Measurements from ENCODE around the gene C1QL4. TPM values are rescaled to one million over a fixed set of nuclear protein-coding genes. Genes with fewer than 3 reads are reported as not detected.
"Not testable (repeated sequence)": the region's sequence is repeated elsewhere in the genome, so short reads cannot be mapped to it uniquely, and the experiment has no call there.

C1QL4 gene
- total and polyA plus RNA-seq, 2 donors, result not detected

- Histone ChIP-seq H3K27ac (ENCODE audit: low read depth) (no peak within 1 kb of the TSS), H3K4me3 (ENCODE audit: low read depth, low read length) (no peak within 1 kb of the TSS), H3K4me1 (ENCODE audit: insufficient read depth) (peaks cover 3% of the 10 kb centered on the region), H3K36me3 (ENCODE audit: insufficient read depth) (no peaks in the 10 kb centered on the region)
- WGBS, result 13% methylated on average over 82 of the region's 82 CpGs
- DNase-seq (ENCODE audit: extremely low spot score), result no peak
Observed at GRCh38 chr12:49295082-49295936, 41.7 kb downstream of the C1QL4 start, which contains the start of gene PRPH. TSS of gene PRPH (plus strand) at chr12:49295147. CDS start at chr12:49295201, 54 bp downstream.

- DNase-seq (ENCODE audit: extremely low spot score), result no peak
- no peaks in the 10 kb centered on the region for H3K36me3 ChIP-seq (ENCODE audit: insufficient read depth)
- H3K4me1 ChIP-seq (ENCODE audit: insufficient read depth), result peaks cover 3% of the 10 kb centered on the region
- WGBS, result 57% methylated on average over 5 of the region's 5 CpGs
- H3K4me3 ChIP-seq (ENCODE audit: low read depth, low read length), result no peak overlapping the region
- H3K27ac ChIP-seq (ENCODE audit: low read depth), result no peak overlapping the region
Observed at GRCh38 chr12:49294804-49295081, 42.2 kb downstream of the C1QL4 start.

- Histone ChIP-seq H3K36me3 (ENCODE audit: insufficient read depth) (no peaks in the 10 kb centered on the region), H3K27ac (ENCODE audit: low read depth) (no peak overlapping the region), H3K4me3 (ENCODE audit: low read depth, low read length) (no peak overlapping the region), H3K4me1 (ENCODE audit: insufficient read depth) (peaks cover 3% of the 10 kb centered on the region)
- 79% methylated on average over 8 of the region's 8 CpGs for WGBS
- no peak for DNase-seq (ENCODE audit: extremely low spot score)
Observed at GRCh38 chr12:49294086-49294803, 42.7 kb downstream of the C1QL4 start.

GRCh38 chr12:49293056-49293956, 43.7 kb downstream of the C1QL4 start:
- Histone ChIP-seq H3K4me1 (ENCODE audit: insufficient read depth) (peaks cover 3% of the 10 kb centered on the region), H3K4me3 (ENCODE audit: low read depth, low read length) (no peak overlapping the region), H3K36me3 (ENCODE audit: insufficient read depth) (no peaks in the 10 kb centered on the region), H3K27ac (ENCODE audit: low read depth) (no peak overlapping the region)
- no peak for DNase-seq (ENCODE audit: extremely low spot score)
- 24% methylated on average over 18 of the region's 18 CpGs for WGBS

GRCh38 chr12:49292729-49293055, 44.3 kb downstream of the C1QL4 start:
- no peak for DNase-seq (ENCODE audit: extremely low spot score)
- H3K4me3 ChIP-seq (ENCODE audit: low read depth, low read length), result no peak overlapping the region
- 65% methylated on average over 7 of the region's 7 CpGs for WGBS

GRCh38 chr12:49288922-49289555, 47.9 kb downstream of the C1QL4 start:
- H3K4me3 ChIP-seq (ENCODE audit: low read depth, low read length), result no peak overlapping the region
- no peak overlapping the region for H3K27ac ChIP-seq (ENCODE audit: low read depth)
- WGBS, result 83% methylated on average over 9 of the region's 9 CpGs
- H3K36me3 ChIP-seq (ENCODE audit: insufficient read depth), result no peaks in the 10 kb centered on the region
- no peaks in the 10 kb centered on the region for H3K4me1 ChIP-seq (ENCODE audit: insufficient read depth)
- no peak for DNase-seq (ENCODE audit: extremely low spot score)

More at GRCh38 chr12:49292729-49293055, 44.3 kb downstream of the C1QL4 start:
- Histone ChIP-seq H3K36me3 (ENCODE audit: insufficient read depth) (no peaks in the 10 kb centered on the region), H3K27ac (ENCODE audit: low read depth) (no peak overlapping the region), H3K4me1 (ENCODE audit: insufficient read depth) (peaks cover 3% of the 10 kb centered on the region)

GRCh38 chr12:49288412-49288853, 48.6 kb downstream of the C1QL4 start:
- no peaks in the 10 kb centered on the region for H3K4me1 ChIP-seq (ENCODE audit: insufficient read depth)
- WGBS, result 10% methylated on average over 11 of the region's 11 CpGs
- no peaks in the 10 kb centered on the region for H3K36me3 ChIP-seq (ENCODE audit: insufficient read depth)
- no peak for DNase-seq (ENCODE audit: extremely low spot score)
- no peak overlapping the region for H3K27ac ChIP-seq (ENCODE audit: low read depth)
- no peak overlapping the region for H3K4me3 ChIP-seq (ENCODE audit: low read depth, low read length)

GRCh38 chr12:49287876-49288275, 49.1 kb downstream of the C1QL4 start:
- Histone ChIP-seq H3K4me1 (ENCODE audit: insufficient read depth) (no peaks in the 10 kb centered on the region), H3K36me3 (ENCODE audit: insufficient read depth) (no peaks in the 10 kb centered on the region), H3K4me3 (ENCODE audit: low read depth, low read length) (no peak overlapping the region), H3K27ac (ENCODE audit: low read depth) (no peak overlapping the region)
- DNase-seq (ENCODE audit: extremely low spot score), result no peak
- WGBS, result 58% methylated on average over 6 of the region's 6 CpGs

GRCh38 chr12:49284672-49285071, 52.3 kb downstream of the C1QL4 start:
- Histone ChIP-seq H3K4me1 (ENCODE audit: insufficient read depth) (no peaks in the 10 kb centered on the region), H3K27ac (ENCODE audit: low read depth) (no peak overlapping the region), H3K36me3 (ENCODE audit: insufficient read depth) (no peaks in the 10 kb centered on the region), H3K4me3 (ENCODE audit: low read depth, low read length) (no peak overlapping the region)
- 86% methylated on average over 4 of the region's 4 CpGs for WGBS
- no peak for DNase-seq (ENCODE audit: extremely low spot score)

- no peak for DNase-seq (ENCODE audit: extremely low spot score)
- Histone ChIP-seq H3K4me3 (ENCODE audit: low read depth, low read length) (no peak overlapping the region), H3K4me1 (ENCODE audit: insufficient read depth) (no peaks in the 10 kb centered on the region), H3K36me3 (ENCODE audit: insufficient read depth) (no peaks in the 10 kb centered on the region), H3K27ac (ENCODE audit: low read depth) (no peak overlapping the region)
- WGBS, result 79% methylated on average over 24 of the region's 25 CpGs
Observed at GRCh38 chr12:49283541-49284429, 53.2 kb downstream of the C1QL4 start.

- H3K36me3 ChIP-seq (ENCODE audit: insufficient read depth); H3K4me1 ChIP-seq (ENCODE audit: insufficient read depth); H3K27ac ChIP-seq (ENCODE audit: low read depth); H3K4me3 ChIP-seq (ENCODE audit: low read depth, low read length); DNase-seq (ENCODE audit: extremely low spot score): not testable (repeated sequence)
- WGBS, result 84% methylated on average over 2 of the region's 6 CpGs
Observed at GRCh38 chr12:49282740-49283375, 54.1 kb downstream of the C1QL4 start.
